ENCODE results near the gene COLGALT1. TPM values are rescaled to one million over a fixed set of nuclear protein-coding genes. Genes with fewer than 3 reads are reported as not detected.

Gene COLGALT1
- total RNA-seq, 2 experiments from 2014 or later, result 62.1 to 64.2 TPM

GRCh38 chr19:17624314-17624991 lies 69.0 kb downstream of the COLGALT1 start:
- Mint-ChIP-seq H3K27ac (no peak overlapping the region), H3K27me3 (peaks cover 2% of the 10 kb centered on the region), H3K36me3 (ENCODE audit: low read depth) (no peaks in the 10 kb centered on the region), H3K9me3 (peaks cover 3% of the 10 kb centered on the region), H3K4me1 (ENCODE audit: low read depth) (peaks cover 9% of the 10 kb centered on the region), H3K4me3 (no peak overlapping the region)
- ChIA-PET POLR2A (no interaction called here), CTCF (interaction anchor here (1.0 kb wide), 1 partner anchor 129 kb away, joined by 3 read pairs; no protein-coding TSS in a partner anchor)
- DNase-seq (no peak), ATAC-seq (no peak)
- intact Hi-C loops (cut with micrococcal nuclease), result no loop called here
- TF ChIP-seq, protein P1, sequence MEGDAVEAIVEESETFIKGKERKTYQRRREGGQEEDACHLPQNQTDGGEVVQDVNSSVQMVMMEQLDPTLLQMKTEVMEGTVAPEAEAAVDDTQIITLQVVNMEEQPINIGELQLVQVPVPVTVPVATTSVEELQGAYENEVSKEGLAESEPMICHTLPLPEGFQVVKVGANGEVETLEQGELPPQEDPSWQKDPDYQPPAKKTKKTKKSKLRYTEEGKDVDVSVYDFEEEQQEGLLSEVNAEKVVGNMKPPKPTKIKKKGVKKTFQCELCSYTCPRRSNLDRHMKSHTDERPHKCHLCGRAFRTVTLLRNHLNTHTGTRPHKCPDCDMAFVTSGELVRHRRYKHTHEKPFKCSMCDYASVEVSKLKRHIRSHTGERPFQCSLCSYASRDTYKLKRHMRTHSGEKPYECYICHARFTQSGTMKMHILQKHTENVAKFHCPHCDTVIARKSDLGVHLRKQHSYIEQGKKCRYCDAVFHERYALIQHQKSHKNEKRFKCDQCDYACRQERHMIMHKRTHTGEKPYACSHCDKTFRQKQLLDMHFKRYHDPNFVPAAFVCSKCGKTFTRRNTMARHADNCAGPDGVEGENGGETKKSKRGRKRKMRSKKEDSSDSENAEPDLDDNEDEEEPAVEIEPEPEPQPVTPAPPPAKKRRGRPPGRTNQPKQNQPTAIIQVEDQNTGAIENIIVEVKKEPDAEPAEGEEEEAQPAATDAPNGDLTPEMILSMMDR (IDR thresholded peaks at IDR 0.05), result no peak

GRCh38 chr19:17625043-17625442 lies 69.6 kb downstream of the COLGALT1 start:
- no peak for ATAC-seq
- H3K4me3 Mint-ChIP-seq, result no peak overlapping the region
- ChIA-PET CTCF (no interaction called here), POLR2A (no interaction called here)
- TF ChIP-seq, protein P1 (IDR thresholded peaks at IDR 0.05), result no peak
- DNase-seq, result no peak
- H3K9me3 Mint-ChIP-seq, result peaks cover 3% of the 10 kb centered on the region
- no peaks in the 10 kb centered on the region for H3K27me3 Mint-ChIP-seq
- intact Hi-C loops (cut with micrococcal nuclease), result no loop called here
- no peak overlapping the region for H3K27ac Mint-ChIP-seq
- peaks cover 9% of the 10 kb centered on the region for H3K4me1 Mint-ChIP-seq (ENCODE audit: low read depth)
- H3K36me3 Mint-ChIP-seq (ENCODE audit: low read depth), result no peaks in the 10 kb centered on the region

DNA sequence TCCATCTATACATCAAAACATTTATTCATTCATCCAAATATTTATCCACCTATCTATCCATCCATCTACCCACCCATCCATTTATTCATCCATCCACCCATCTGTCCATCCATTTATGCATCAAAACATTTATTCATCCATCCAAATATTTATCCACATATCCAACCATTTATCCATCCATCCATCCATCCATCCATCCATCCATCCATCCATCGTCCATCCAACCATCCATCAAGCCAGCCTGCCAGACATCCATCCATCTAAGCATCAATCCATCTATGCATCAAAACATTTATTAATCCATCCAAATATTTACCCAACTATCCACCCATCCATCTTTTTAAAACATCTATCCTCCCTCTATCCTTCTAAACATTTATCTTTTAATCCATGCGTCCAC lies 70.5 kb downstream of the COLGALT1 start:
- Mint-ChIP-seq H3K27ac (no peak overlapping the region), H3K4me3 (no peak overlapping the region), H3K36me3 (ENCODE audit: low read depth) (no peaks in the 10 kb centered on the region), H3K27me3 (no peaks in the 10 kb centered on the region), H3K4me1 (ENCODE audit: low read depth) (peaks cover 9% of the 10 kb centered on the region), H3K9me3 (peaks cover 3% of the 10 kb centered on the region)
- intact Hi-C loops (cut with micrococcal nuclease), result no loop called here
- TF ChIP-seq, protein P1 (IDR thresholded peaks at IDR 0.05), result no peak
- ChIA-PET POLR2A (no interaction called here), CTCF (no interaction called here)
- ATAC-seq (no peak), DNase-seq (no peak)

GRCh38 chr19:17626456-17627015 lies 71.1 kb downstream of the COLGALT1 start:
- ATAC-seq, result no peak
- intact Hi-C loops (cut with micrococcal nuclease), result no loop called here
- no peak for DNase-seq
- Mint-ChIP-seq H3K36me3 (ENCODE audit: low read depth) (no peaks in the 10 kb centered on the region), H3K9me3 (peaks cover 3% of the 10 kb centered on the region), H3K27me3 (no peaks in the 10 kb centered on the region), H3K27ac (no peak overlapping the region), H3K4me1 (ENCODE audit: low read depth) (peaks cover 9% of the 10 kb centered on the region), H3K4me3 (no peak overlapping the region)
- TF ChIP-seq, protein P1 (IDR thresholded peaks at IDR 0.05), result no peak
- ChIA-PET POLR2A (no interaction called here), CTCF (no interaction called here)

- H3K4me3 Mint-ChIP-seq, result no peak overlapping the region
- no peak overlapping the region for H3K27ac Mint-ChIP-seq
- H3K9me3 Mint-ChIP-seq, result no peaks in the 10 kb centered on the region
- H3K36me3 Mint-ChIP-seq (ENCODE audit: low read depth), result no peaks in the 10 kb centered on the region
- ChIA-PET CTCF (no interaction called here), POLR2A (no interaction called here)
- intact Hi-C loops (cut with micrococcal nuclease), result no loop called here
- no peaks in the 10 kb centered on the region for H3K27me3 Mint-ChIP-seq
- peaks cover 7% of the 10 kb centered on the region for H3K4me1 Mint-ChIP-seq (ENCODE audit: low read depth)
- TF ChIP-seq, protein P1 (IDR thresholded peaks at IDR 0.05), result no peak
- DNase-seq, result no peak
- ATAC-seq, result no peak
These were observed 71.7 kb downstream of the COLGALT1 start for GRCh38 chr19:17627161-17627560.

All from activated CD8-positive, alpha-beta T cell treated with anti-CD3 and anti-CD28 coated beads for 36 hours (primary cell).